ENCODE data around the gene HPS6.
"Not testable (repeated sequence)": the region's sequence is repeated elsewhere in the genome, so short reads cannot be mapped to it uniquely, and the experiment has no call there.

HPS6 gene

GRCh38 chr10:102064868-102065560 is at the start of gene HPS6:
TSS of gene HPS6 (plus strand) at chr10:102065349. CDS start at chr10:102065475, 126 bp downstream.
- peak; percentile 96 for DNase-seq

- no peak for DNase-seq
Observed at GRCh38 chr10:102016416-102016815, 48.7 kb upstream of the HPS6 start.

DNA sequence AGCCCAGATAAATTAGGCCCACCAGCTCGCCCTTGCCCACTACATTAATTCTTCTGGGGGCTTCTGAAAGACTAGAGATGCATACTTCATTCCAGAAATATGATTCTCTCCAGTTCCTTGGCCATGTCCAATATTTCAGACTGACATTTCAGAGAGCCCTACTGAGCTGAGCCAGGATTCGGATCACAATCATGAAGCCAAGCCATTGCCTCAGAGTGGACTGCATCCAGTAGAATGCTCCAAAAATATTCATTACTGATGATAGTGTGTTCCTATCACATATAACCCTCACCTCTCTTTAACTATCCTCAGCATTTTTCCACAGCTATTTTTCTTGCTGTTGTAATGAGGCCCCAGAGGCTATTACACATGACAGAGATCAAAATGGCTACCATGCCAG is 47.9 kb upstream of the HPS6 start:
- no peak for DNase-seq

DNA sequence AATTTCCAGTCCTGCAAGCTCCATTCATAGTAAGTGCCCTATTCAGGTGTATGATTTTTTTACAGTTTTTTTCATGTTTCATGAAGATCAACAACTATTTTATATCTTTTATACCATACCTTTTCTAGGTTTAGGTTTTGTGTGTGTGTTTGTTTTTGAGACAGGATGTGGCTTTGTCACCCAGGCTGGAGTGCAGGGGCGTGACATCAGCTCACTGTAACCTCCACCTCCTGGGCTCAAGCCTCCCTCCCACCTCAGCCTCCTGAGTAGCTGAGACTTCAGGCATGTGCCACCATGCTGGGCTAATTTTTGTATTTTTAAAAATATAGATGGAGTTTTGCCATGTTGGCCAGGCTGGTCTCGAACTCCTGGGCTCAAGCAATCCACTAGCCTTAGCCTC is 44.2 kb upstream of the HPS6 start:
- no peak for DNase-seq

DNA sequence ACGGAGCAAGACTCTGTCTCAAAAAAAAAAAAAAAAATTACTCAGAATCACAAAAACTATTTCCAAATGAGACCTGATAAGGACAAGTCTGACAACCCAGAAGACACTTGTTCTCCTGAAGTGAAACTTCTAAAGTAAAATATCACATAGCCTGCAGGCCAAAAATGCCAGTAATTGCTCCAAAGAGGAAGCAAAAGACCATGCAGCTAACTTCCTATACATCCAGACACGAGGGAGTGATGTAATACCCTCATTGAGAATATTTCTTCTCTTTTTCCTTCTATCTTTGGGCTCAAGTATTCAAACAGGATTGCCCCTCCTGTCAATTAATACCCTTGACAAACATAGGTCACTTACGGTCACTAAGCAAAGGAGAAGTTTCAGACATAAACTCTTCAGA is 40.4 kb upstream of the HPS6 start:
- DNase-seq, result peak; percentile 25

- no peak for DNase-seq
Observed at GRCh38 chr10:102027261-102027660, 37.9 kb upstream of the HPS6 start.

DNA sequence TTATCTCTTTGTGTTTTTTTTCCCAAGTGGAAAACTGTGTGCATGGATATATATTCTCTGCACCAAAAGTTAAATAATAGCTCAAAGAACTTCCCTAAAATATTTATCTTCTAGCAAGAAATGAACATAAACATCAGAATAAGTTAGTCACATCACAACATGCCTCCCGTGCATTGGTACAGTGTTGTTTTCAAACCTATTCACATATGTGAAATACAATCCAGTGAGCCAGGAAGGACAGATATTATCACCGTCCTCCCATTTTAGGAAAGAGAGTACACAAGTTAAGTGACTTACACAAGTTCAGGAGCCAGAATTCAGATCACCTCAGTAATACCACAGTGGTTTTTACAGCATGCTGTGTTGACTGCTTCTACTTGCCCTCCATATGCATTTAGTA is 31.4 kb upstream of the HPS6 start:
- DNase-seq, result no peak

- DNase-seq, result not testable (repeated sequence)
Observed at GRCh38 chr10:102035807-102036206, 29.3 kb upstream of the HPS6 start.

- no peak for DNase-seq
Observed at GRCh38 chr10:102038410-102038809, 26.7 kb upstream of the HPS6 start.

DNA sequence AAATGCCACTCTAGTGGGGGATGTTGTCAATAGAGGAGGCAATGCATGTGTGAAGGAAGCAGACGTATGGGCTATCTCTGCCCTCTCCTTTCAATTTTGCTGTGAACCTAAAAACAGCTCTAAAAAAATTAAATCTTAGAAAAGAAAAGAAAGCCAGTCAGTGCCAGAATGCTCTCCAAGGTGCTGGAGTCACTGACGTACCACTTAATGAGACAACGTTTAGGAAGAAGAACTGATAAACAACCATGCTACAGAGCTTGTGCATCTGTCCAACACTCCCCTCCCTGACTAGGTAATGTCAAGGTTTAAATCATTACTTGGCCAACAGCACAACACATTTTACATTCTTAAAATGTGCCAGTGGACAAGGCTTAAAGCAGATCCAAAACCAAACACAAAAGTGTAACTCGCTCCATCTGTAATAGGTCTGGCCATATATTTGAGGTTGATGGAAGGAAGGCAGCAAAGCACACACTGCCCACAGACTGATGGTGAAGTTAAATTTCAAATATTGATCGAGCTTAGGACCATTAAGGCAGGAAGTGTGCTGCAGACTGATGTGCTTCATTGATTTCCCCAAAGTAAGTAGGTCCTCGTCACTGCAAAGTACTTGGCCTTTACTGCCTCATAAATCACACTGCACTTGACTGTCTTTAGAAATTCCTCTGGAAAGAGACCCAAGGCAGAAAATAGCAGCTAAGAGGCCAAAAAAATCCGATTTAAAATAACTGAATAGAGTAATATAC is 24.7 kb upstream of the HPS6 start:
- DNase-seq, result peak; percentile 42

- DNase-seq, result no peak
Observed at GRCh38 chr10:102045292-102045691, 19.9 kb upstream of the HPS6 start.

- DNase-seq, result no peak
Observed at GRCh38 chr10:102046095-102046494, 19.1 kb upstream of the HPS6 start.

DNA sequence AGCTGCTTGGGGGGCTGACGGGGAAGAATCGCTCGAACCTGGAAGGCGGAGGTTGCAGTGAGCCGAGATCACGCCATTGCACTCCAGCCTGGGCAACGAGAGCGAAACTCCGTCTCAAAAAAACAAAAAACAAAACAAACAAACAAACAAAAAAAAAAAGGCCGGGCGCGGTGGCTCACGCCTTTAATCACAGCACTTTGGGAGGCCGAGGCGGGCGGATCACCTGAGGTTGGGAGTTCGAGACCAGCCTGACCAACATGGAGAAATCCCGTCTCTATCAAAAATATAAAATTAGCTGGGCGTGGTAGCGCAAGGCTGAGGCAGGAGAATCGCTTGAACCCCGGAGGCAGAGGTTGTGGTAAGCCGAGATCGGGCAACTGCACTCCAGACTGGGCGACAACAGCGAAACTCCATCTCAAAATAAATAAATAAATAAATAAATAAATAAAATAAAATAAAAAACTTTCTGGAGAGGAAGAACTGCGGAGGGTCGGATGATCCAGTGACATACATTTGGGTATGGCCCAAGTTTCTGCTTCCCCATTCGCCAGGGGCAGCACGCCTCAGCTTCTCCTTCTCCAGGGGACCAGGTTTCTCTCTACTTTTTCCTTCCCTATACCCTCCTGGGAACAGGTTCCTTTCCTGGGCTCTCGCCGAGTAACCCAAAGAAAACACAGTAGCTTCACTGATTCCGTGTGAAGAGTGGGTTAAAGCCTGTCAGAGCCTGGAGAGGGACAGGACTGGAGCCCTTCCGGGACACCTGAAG is 10.1 kb upstream of the HPS6 start:
- peak; percentile 46 for DNase-seq

DNA sequence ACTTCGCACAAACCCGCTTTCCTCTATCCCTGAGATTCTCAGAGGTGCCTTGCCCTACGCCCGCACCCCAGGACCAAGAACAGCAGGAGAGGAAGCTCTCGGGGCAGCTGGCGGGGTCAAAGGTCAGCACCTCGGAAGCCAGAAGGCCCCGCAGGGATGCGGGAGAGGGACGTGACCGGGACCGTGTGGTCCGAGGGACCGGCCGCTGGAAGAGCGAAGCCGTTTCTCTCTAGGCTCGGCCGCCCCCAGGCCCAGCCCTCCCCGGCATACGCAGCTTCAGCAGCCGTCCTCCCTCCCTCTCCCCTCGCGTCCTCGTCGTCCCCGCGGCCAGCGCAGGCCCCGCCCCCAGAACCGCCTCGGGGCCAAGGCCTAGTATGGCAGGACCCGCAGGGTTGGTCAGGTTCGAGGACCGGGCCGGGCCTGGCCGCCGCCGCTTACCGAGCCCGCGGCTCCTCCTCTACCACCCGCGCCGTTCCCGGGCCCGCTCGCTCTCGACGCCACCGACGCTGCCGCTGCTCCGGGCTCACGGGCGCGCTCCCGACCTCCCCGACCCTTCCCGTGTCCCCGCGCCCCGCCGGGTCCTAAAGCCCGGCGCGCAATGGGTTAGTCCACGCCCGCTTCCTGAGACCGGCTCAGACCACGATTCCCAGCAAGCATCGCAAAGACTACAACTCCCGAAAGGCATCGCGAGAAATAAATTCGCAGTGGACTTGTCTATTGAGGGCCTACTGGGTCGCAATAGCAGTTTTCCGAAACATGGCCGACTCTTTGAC is 9.3 kb upstream of the HPS6 start, which contains the start of gene ARMH3:
TSS of gene ARMH3 (minus strand) at position 527 of the 773 bp plus-strand sequence. CDS start 16,059 bp downstream, outside the sequence.
- DNase-seq, result peak; percentile 99

DNA sequence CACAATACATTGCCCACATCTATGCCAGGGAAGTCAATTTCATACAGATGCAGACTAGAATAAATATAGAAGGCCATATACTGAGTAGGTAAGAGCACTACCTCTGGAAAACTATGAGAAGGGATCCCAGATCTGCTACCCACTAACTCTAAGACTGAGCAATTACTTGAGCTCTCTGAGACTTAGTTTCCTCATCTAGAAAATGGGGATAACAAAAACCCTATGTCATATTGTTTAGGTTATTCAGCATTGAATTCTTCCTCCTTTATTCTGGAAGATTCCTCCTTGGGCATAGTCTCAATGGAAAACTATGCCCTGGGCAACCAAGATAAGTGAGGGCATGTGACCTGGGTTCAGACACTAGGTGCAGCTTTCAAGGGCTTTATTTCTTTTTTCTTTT is 5.2 kb upstream of the HPS6 start:
- no peak for DNase-seq

- no peak for DNase-seq
Observed at GRCh38 chr10:102064503-102064867, 664 bp upstream of the HPS6 start.

DNA sequence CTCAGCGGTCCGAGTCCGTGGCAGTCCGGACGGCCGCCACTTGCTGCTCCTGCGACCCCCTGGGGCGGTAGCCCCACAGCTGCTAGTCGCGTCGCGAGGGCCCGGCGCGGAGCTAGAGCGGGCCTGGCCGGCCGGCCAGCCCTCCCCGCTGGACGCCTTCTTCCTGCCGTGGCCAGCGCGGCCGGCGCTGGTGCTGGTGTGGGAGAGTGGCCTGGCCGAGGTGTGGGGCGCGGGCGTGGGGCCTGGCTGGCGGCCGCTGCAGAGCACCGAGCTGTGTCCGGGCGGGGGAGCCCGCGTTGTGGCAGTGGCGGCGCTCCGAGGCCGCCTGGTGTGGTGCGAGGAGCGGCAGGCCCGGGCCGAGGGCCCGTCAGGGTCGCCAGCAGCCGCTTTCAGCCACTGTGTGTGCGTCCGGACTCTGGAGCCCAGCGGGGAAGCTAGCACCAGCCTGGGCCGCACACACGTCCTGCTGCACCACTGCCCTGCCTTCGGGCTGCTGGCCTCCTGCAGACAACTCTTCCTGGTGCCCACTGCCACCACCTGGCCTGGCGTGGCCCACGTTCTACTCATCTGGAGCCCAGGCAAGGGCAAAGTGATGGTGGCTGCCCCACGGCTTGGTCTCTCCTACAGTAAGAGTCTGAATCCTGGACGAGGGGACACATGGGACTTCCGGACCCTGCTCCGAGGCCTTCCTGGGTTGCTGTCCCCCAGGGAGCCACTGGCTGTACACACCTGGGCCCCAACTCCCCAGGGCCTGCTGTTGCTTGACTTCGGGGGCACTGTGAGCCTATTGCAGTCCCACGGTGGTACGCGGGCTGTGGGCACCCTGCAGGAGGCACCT is 631 bp downstream of the HPS6 start:
- DNase-seq, result peak; percentile 33

- DNase-seq, result peak; percentile 52
Observed at GRCh38 chr10:102066399-102067088, 1.4 kb downstream of the HPS6 start.

- DNase-seq, result no peak
Observed at GRCh38 chr10:102067091-102067916, 2.2 kb downstream of the HPS6 start.

DNA sequence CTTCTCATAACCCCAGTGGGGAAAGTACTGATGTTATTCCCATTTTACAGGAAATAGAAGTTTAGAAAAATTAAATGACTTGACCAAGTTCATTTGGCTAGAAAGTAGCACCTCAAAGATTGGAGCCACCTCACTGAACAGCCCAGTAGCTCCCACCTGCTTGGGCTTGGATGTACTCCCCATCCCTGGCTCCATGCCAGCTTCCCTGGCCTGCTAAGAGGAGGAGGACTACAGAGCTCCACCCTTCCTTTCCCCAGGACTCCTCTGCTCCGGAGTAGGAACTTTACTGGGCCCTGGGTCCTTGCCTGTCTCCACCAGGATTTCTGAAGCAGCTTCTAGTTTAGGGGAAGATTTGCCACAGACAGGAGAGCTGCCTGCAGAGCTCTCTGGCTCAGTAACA is 3.1 kb downstream of the HPS6 start:
- DNase-seq, result peak; percentile 51

Data from hematopoietic multipotent progenitor cell treated with erythropoietin and hydrocortisone succinate and interleukin-3 and kit ligand, for 6 days (in vitro differentiated cells).